ENCODE data around the gene NIN. TPM values are rescaled to one million over a fixed set of nuclear protein-coding genes. Genes with fewer than 3 reads are reported as not detected.

NIN gene
- total RNA-seq, 1 donor from 2014 or later = 67.5 TPM

DNA sequence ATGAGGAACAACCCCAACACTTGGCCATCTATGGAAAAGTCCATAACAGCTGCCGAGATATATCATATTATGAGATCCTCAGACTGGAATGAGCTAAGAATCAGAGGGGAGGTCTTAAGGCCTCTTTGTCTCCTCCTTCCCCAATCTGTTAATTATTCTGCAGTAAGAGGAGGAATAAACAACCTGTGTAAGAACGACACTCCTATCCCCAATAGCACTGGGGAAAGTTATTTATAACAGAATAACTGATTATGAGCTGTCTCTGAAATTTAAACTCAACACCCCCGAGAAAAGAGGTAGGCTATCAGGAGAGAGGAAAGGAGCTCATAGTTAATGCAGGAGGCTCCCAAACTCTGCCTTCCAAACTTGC, 68.0 kb downstream of the NIN start:
- no peak for DNase-seq

DNA sequence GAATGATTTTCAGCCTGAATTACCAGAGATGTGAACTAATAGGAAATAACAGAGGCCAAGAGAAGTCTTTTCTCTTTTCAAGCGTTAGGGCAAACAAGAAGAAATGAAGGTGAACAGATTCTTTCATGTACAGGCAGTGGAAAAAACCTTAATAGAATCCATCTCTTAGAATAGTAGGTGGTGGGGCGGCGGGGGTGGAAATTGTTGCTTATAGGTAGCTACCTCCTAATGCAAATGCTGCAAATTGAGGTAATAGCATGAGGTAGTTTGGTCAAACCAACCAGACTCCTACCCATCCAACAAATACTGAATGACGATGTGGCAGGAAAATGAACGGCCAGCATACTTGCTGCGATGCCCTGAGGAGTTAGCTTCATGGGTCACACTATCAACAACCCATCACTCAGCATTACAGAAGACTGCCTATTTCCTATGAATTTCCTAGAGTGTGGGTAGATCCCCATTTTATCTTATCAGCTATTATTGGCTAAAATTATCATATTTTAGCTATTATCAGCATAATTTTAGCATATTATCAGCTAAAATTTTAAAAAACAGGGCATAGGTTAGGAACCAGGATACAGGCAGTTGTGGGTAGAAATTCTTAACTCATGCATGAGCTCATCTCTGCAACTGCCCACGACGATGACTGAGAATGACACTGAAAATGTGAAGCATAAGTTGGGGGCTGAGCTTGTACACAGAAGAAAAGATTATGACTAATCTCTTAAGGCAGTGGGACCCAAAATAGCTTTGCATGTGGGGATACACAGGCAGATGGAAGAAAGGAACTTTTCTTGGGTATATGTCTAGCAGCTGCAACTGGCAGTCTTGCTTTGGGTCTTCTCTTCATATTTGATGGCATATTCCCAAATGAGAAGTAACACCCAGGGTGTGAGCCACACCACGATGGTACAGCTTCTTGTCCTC, 68.7 kb downstream of the NIN start:
- peak; percentile 34 for DNase-seq

DNA sequence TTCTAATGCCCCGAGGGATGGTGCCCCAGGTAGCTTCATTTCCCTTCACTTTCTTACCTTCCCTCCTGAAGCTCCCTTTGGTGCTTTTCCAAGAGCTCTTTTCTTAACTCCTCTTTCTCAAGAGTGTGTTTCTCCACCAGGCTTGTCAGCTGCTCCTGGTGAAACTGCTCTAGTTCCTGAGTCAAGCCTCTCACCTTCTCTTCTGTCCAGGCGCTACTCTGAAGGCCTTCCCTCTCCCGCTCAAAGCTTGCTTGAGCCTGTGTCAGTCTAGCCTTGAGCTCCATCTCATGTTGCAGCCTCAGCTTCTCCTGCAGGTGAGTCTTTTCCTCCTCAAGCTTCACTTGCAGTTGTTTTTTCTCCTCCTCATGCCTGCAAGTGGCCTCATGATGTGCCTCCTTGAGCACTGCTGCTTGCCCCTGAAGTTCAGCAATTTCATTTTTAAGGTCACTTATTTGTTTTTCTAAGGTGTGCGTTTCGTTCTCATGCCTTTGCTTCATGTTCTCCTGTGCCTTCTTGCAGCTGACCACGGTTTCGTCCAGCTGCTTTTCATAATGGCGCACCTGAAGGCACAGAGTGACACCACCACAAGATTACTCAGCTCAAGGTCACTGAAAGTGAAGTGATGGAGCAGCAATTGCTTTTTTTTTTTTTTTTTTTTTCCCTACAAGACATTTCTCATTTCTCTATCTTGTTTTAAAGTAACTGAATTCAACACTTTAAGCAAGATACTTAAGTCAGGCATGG, 71.0 kb downstream of the NIN start:
- DNase-seq = no peak

DNA sequence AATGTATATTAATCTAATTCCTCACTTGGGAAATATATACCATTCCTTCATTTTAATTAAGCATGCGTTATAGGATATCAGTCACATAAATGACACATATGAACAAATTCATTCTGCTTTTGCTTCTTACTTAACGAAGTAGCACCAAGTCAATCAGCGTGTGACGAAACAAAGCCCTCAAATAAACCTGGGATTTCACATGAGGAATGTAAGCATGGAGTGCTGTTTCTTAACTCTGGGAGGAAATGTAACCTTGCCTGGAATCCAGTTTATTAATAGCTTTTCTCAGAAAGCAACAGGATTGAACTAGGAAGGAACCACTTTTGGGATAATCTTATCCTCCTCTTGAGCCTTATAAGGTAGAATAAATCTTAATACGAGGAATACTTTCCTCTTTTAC, 72.0 kb downstream of the NIN start:
- DNase-seq = no peak

DNA sequence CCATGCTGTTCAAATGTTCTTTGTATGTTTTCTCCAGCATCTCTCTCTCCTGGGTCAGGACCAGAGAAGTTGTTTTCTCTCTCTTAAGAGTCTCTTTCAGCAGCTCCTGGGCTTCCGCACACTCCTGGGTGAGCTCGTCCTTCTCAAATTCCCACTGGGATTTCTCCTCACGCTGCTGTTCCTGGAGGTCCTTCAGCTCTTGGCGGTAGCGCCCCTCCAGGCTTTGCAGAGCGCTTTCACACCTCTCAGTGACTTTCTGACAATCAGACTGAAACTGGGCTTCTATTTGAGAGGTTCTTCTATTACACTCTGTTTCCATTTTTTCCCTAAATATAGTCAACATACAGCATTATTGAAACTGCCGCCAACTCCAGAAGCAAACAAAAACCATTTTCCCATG, 72.7 kb downstream of the NIN start:
- no peak for DNase-seq

DNA sequence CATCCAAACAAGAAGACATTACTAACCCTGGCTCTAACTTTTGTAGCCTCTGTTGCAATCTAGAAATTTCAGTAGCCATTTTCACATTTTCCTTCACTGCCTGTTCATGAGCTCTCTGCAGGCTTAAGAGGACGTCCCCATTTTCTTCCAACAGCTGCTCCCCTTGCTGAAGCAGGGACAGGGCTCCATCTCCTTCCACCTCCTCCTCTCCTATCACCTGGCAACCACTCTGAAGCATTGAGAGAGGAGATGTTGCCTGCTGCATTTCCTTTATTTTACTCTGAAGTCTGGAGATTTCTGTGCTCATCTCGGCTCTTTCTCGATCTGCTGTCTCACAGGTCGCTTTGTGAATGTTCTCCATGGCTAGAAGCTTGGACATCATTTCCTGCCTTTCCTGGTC, 73.3 kb downstream of the NIN start:
- DNase-seq = no peak

DNA sequence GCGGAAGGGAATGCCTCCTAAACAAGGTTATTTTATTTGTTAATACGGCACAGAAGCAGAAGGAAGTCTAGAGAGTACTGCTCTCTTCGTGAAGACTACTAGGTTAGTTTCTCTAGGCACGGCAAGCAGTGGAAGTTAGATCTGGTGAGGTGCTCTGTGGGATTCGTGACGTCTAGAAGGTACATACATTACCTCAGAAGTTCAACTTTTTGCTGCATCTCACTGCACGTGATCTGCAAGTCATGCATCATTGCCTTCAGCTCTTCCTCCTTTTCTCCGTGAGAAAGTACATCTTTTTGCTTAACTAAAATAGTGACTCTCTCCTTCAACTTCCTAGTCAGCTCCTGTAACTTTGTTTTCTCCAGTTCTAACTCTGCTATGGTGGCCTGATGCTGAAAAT, 74.7 kb downstream of the NIN start:
- no peak for DNase-seq

DNA sequence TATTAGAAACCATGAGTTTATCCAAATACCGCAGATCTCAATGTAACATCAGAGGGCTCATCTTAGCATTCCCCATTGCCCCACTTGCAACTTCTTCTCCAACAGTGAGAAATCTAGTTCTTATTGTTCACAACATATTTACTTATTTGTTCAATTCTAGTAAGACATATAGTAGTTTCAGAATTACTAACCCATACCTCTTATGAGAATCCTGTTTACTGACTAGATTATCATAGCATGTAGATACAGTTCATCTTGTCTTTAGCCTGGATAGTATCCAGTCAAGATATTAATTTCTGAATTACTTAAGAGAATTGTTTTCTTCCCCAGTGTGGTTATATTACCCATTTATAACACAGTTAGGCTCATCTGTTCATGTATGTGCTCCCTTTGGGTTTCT, 80.6 kb downstream of the NIN start:
- no peak for DNase-seq

DNA sequence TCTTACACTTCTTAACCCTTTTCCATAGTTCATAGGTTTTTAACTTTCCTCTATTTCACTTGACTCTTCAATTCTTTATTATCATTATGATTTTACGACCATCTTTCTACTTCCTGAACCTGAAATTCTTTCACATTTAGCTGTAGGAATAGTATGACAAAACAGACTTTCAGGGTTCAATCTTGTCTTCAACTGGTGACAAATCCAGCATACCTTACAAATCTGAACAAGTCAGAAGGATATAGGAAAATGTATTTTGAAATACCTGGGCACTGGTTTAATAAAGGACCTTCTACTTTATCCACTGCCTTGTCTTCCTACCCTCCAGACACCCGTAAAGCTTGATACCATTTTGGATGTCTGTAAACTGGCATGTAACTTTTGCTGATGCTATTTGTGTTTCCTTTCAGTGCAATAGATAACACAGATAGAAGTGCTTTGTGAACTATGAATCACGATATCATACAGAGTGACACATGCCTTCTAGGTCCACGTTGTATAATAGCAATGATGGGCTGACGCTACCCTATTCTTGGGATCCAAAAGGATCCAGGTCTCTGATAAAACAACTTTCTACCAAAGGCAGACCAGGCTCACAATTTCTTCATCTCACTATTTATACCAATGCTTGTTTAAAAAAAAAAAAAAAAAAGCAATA, 85.4 kb downstream of the NIN start:
- DNase-seq = no peak

DNA sequence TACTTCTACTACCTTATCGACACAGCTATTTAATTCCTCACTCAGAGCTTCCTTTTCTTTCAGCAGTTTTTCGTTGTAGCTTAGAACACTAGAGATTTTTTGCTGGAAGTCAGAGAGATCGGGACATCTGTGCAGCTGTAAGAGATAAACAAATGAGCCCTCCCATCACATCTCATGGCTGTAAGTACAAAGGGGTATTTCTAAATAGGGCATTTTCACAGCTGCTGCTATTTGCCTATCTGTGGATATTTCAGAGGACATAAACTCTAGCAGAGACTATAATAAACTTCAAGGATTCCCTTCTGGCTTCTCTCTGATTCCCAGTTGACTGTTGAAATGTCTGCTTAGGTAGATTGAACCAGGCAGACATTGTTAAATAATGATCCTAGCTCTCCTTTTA, 86.7 kb downstream of the NIN start:
- no peak for DNase-seq

DNA sequence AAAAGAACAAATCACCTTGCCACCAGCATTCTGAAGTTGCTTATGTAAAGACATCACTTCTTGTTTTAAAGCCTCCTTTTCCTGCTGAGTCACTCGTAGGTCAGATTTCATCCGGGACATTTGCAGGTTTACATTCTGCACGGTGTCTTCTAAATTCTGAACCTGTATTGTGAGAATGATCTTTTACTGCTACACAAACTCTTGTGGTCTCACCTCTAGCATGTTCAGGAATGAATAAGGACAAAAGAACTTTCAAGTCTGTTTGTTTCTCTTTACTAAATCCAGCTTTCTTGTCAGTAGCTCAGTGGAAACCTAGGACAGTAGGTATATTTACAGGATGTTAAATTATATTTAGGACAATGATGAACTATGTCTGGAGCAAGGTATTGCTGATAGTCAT, 89.4 kb downstream of the NIN start:
- DNase-seq = no peak

DNA sequence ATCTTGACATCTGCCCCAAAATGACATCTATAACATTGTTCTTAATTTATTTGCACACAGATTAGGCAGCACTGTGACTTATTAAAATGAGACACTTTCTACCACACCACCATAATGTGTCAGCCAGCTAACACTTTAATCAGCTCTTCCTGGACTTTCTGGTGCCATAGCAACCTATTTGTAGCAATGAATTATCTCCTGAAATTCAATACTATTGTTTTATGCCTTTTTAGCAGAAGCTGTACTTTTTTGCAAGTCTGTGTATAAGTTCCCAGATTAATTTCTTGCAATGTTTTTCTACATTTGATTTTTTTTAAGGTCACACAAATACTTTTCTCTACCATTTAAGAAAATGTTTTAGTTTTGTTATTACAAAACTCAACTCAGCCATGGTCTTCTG, 90.1 kb downstream of the NIN start:
- DNase-seq = no peak

DNA sequence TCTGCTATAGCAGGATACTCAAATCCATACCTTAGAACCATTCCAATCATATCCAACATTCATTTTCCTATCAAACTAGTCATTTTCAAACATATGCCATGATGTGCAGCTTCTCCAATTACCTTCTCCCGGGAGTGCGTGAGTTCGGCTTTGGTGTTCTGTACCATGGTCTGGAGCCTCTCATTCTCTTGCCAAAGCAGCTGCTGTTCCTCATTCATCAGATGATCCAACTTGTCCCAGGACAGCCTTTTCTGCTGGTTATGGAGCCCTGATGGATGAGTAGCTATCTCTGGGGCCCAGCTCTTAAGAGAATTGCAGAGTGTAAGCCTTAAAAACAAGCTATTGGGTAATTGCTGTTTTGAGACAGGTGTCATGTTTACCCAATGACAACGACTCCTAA, 91.8 kb downstream of the NIN start:
- no peak for DNase-seq

DNA sequence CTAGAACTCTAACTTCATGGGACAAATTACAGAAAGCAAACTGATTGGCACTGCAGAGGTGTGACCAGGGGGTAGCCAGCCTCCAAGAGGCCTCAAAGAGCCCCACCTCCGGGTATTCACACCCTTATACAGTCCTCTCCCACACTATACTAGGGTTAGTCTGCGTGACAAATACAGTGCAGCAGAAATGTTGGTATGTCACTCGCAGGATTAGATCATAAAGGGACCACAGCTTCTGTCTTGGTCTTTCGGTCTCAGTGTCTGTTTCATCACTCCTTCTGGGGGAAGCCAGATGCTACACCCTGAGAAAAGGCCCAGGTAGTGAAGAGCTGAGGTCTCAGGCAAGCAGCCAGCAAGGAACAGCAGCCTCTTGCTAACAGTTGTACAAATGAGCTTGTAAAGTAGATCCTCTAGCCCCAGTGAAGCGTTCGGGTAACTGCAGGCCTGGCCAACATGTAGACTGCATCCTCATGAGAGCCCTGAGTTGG, 94.0 kb downstream of the NIN start:
- no peak for DNase-seq

DNA sequence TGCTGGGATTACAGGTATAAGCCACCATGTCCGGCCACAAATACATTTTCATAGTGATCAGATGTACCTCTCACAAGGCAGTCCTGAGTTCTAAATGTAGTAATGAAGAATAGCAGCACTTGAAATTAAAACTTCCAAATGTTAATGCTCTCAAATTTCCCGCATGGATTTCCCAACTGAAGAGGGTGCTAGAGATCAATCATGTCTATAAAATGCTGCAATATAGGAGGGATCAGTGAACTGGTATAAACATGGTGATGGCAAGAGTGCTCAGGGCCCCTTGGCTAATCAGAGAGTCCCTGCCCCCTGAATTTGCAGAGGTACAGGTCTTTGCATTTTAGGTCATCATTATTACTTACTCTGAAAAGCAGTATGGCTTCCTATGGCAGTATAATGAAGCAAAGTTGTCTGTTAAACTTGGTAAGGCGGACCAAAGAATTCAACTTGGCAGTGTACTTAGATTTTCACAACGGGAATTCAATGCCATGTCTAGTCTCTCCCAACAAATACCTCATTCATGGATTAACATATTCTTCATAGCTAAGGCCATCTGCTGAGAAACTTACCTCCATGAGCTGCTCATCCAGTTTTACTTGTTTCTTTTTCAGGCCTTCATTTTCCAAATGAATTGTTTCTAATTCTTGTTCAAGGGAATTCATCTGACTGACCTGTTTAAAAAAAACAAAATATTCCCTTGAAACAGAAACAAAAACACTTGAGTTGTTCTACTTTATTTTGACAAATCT, 95.8 kb downstream of the NIN start:
- no peak for DNase-seq

DNA sequence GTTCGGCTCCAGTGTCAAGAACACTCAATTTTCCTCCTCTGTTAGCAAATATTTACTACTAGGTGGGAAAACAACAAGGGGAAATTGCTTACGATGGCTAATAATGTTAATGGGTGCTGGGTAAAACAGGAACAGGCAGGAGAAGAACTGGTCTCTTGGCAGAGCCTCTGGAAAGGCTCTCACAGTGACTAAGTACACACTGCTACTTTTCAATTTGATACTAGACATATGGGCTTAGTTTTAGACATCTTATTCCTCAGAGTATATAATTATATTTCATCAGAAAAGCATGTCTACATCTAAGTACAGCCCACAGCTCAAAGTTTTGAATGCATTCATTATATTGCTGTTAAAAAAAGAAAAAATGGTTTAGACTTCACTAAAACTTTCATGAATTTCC, 97.5 kb downstream of the NIN start:
- DNase-seq = no peak

DNA sequence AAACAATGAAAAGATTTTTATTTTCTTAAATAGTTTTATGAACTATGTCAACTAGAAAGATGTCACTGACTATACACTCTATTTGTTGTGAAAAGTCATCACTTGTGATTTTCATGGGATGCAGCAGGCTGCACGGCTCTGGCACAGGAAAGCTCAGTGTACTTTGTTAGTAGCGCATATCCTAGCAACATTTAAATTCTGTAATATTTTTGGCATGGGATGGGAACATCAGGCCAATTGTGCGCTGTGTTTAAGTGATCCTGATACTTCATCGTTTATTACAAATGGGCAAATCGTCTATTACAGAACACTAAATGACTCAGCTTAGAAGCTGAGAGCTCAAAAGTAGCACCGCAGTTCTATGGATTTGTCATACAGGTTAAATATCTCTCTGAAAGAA, 102.1 kb downstream of the NIN start:
- DNase-seq = no peak

DNA sequence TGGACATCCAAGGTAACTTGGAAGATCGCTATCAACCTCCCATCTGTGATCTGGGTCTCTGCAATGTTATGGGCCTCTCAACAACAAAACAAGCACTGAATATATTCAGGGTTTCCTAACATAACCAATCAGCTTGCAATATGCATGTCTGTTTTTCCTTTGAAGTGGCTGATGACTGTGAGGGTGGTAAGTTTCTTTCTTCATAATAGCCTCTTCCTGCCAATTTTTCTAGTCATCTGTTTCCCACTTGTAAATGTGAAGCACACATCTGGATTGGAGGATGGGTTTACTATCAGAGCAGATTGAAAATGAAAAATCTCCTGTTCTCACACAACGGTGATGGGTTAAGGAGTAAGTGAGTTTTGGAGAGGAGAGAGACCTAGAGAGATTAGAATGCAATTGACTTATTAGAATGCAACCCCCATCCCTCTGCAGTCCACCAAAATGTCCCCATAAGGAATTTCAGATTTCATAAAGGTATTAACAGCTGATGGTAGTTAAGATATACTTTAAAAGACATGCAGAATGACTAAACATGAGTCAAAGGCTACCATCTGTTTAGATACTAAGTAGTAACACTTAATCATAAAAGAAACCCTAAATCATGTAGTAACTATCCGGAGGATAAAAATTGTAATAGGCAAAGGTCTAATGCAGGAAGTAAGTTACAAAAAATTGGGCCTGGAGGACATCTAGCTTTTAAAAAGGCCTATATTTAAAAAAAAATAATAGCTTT, 104.4 kb downstream of the NIN start:
- no peak for DNase-seq

DNA sequence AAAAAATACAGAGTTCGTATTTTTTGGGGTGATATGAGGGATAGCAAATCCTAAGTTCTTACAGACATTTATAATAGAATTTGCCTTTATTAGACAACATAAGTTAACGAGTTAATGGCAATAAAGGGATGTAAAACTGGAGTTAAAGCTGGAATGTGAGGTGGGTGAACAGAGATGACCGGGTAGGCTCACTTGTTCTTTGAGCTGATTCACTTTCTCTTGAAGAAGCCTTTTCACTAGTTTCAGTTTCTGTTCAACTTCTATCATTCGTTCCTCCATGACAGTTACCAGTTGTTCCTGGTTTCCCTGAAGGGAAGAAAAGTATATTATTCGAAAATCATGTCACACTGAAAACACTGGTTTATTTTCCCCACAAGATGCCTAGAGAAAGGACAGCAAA, 105.2 kb downstream of the NIN start:
- no peak for DNase-seq

DNA sequence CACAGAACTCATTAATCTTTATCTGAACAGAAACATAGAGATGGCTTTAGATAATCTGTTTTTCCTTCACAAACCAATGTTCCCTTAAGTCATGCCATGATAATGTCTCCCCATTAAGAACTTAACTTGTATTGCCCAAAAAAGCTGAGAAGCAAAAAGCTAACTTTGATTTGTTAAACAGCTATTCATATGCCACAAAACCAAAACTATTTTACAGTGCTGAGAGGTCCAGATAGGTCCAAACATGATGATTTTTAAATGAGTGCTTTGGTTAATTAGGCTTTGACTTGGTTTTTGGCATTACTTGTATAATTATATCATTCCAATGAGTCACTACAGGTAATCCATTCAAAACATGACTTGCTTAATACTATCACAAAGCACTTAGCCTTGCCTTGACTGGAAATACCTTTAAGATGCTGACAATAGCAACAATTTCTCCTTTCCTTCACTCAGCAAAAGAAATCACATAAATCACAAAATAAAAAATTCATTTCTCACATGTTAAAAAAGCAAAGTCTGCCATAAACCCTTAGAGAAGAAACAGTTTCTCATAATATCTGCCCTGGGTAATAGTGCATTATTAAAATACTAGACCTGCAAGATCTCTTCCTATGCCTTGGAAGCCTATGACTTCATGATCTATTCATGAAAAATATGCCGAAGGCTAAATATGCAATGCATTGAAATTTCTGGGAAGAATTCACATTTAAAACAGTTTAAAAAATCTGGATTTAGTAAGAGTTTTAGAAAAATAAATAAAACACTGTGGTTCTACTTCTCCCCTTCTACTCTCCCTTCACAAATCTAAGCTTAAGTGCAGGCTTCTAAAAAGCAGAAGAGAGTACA, 110.8 kb downstream of the NIN start:
- DNase-seq = no peak

DNA sequence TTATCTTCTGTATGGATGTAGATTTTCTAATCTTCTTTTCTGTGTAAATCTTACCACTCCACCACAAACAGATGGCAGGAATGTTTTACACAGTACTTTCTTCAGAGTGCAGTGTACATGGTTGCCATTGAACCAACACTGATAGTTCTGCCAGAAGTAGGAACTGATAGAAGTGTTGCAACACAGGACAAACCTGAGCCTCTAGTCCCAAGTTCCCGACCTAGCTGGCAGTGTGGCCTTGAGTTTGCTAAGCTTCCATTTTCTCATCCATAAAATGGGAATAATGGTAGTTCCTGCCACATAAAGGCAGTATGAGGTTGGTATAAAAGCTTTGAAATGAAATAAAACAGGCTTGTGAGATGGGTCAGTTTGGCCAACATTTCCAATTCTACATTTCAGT, 112.0 kb downstream of the NIN start:
- DNase-seq = no peak
